Measurements from ENCODE around the gene SLC7A7. TPM values are rescaled to one million over a fixed set of nuclear protein-coding genes. Genes with fewer than 3 reads are reported as not detected.

Gene SLC7A7
- total and polyA plus RNA-seq, 2 of the 13 experiments (the other 11 are each of a cell fraction or from before 2014, with no cell fraction given): 0.13 to 0.63 TPM

- TF ChIP-seq ZBTB33 (CRISPR knock-in tag; IDR thresholded peaks at IDR 0.05) (0 out of 2 replicates have a peak, but pooled peaks have one; percentile 18), POLR2A (IDR thresholded peaks at IDR 0.05; ENCODE audit: insufficient read depth in 1 of 2, low read depth in 2 of 2, low read length in 2 of 2) (peak; percentile 25 to 36; a peak in 2 of 4 replicates), POLR2G (IDR thresholded peaks at IDR 0.05; ENCODE audit: low read depth, low read length) (peak; percentile 73), HNF1A (IDR thresholded peaks at IDR 0.05; ENCODE audit: low read depth) (no peak), HNF1A (CRISPR knock-in tag; IDR thresholded peaks at IDR 0.05; ENCODE audit: borderline replicate concordance) (no peak), CENPBD1 (CRISPR knock-in tag; IDR thresholded peaks at IDR 0.05; ENCODE audit: borderline replicate concordance, low read depth) (no peak), ESRRA (CRISPR knock-in tag; IDR thresholded peaks at IDR 0.05; ENCODE audit: low read depth) (no peak), PHF8 (CRISPR knock-in tag; IDR thresholded peaks at IDR 0.05) (0 out of 2 replicates have a peak, but pooled peaks have one; percentile 6), ZNF274 (CRISPR knock-in tag; IDR thresholded peaks at IDR 0.05) (no peak), ZNF207 (IDR thresholded peaks at IDR 0.05; ENCODE audit: borderline replicate concordance) (no peak), HCFC1 (IDR thresholded peaks at IDR 0.05; ENCODE audit: low read depth, low read length) (no peak), ZNF672 (CRISPR knock-in tag; IDR thresholded peaks at IDR 0.05) (no peak), ZNF160 (CRISPR knock-in tag; IDR thresholded peaks at IDR 0.05) (no peak), AGO2 (optimal IDR thresholded peaks at IDR 0.05; ENCODE audit: low read depth, low read length) (peak; percentile 74), SKI (IDR thresholded peaks at IDR 0.05; ENCODE audit: partially characterized antibody) (no peak), RBFOX2 (IDR thresholded peaks at IDR 0.05; ENCODE audit: low read depth, low read length) (peak; percentile 72), NFATC3 (CRISPR knock-in tag; IDR thresholded peaks at IDR 0.05) (no peak), KLF12 (CRISPR knock-in tag; IDR thresholded peaks at IDR 0.05; ENCODE audit: borderline replicate concordance) (no peak), TBP (CRISPR knock-in tag; IDR thresholded peaks at IDR 0.05) (no peak)
- TF ChIP-seq, protein P1, sequence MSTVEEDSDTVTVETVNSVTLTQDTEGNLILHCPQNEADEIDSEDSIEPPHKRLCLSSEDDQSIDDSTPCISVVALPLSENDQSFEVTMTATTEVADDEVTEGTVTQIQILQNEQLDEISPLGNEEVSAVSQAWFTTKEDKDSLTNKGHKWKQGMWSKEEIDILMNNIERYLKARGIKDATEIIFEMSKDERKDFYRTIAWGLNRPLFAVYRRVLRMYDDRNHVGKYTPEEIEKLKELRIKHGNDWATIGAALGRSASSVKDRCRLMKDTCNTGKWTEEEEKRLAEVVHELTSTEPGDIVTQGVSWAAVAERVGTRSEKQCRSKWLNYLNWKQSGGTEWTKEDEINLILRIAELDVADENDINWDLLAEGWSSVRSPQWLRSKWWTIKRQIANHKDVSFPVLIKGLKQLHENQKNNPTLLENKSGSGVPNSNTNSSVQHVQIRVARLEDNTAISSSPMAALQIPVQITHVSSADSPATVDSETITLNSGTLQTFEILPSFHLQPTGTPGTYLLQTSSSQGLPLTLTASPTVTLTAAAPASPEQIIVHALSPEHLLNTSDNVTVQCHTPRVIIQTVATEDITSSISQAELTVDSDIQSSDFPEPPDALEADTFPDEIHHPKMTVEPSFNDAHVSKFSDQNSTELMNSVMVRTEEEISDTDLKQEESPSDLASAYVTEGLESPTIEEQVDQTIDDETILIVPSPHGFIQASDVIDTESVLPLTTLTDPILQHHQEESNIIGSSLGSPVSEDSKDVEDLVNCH (CRISPR knock-in tag; IDR thresholded peaks at IDR 0.05): no peak
- TF ChIP-seq, protein P2, sequence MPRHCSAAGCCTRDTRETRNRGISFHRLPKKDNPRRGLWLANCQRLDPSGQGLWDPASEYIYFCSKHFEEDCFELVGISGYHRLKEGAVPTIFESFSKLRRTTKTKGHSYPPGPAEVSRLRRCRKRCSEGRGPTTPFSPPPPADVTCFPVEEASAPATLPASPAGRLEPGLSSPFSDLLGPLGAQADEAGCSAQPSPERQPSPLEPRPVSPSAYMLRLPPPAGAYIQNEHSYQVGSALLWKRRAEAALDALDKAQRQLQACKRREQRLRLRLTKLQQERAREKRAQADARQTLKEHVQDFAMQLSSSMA (CRISPR knock-in tag; IDR thresholded peaks at IDR 0.05): peak; percentile 49; the same call in 1 of the 2 replicates
These were observed 41.1 kb downstream of the SLC7A7 start (continued) for GRCh38 chr14:22774011-22774706.

Measured in HepG2 (cell line).